ENCODE results near the gene NT5C. TPM values are rescaled to one million over a fixed set of nuclear protein-coding genes. Genes with fewer than 3 reads are reported as not detected.
A peak's percentile ranks its signal among the peaks of the same experiment; 100 is the strongest.

NT5C gene
- total RNA-seq, 4 donors from 2014 or later = 81.7 to 97.5 (median 88.4) TPM

DNA sequence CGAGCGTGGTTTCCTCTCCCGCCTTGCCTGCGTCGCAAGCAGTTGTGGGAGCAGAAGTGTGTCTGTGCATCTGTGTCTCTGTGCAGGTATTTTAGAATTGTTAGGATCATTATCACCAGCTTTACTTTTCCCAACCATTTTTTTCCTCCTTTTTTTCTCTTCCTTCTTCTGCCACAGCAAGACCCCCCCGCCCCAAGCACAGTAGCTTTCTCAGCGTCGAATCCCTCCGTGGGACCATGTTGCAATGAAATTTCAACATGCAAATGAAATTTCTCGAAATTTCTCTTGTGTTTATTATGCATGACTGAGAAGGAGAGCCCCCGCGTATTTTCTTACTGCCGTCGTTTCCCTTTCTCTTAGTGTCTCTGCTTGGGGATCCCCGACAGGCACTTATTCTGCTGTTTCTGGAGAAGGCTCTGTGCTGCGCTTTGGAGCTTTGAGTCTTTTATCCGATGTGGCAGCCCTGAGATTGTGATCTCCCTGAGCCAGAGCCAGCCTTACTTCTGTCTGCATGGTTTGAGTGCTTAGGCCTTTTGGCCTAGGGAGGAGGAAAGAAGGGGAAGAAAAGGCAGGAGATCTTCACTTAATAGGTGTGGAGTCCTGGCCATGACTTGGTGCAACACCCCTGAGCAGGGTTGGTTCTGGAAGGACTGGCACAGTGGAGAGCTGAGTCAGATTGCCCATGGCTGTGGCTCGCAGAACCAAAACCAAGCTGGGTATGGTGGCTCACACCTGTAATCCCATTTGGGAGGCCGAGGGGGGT, 16.8 kb downstream of the NT5C start:
- intact Hi-C loops (cut with DNase I) = loop anchor here (5.0 kb wide), 2 partner anchors 58 to 88 kb away; no protein-coding TSS in a partner anchor
- H3K9me3 ChIP-seq = no peaks in the 10 kb centered on the region
- peak overlapping the region; percentile 35 to 67 (median 55) for H3K4me3 ChIP-seq
- DNase-seq = no peak
- TF ChIP-seq, protein P1, sequence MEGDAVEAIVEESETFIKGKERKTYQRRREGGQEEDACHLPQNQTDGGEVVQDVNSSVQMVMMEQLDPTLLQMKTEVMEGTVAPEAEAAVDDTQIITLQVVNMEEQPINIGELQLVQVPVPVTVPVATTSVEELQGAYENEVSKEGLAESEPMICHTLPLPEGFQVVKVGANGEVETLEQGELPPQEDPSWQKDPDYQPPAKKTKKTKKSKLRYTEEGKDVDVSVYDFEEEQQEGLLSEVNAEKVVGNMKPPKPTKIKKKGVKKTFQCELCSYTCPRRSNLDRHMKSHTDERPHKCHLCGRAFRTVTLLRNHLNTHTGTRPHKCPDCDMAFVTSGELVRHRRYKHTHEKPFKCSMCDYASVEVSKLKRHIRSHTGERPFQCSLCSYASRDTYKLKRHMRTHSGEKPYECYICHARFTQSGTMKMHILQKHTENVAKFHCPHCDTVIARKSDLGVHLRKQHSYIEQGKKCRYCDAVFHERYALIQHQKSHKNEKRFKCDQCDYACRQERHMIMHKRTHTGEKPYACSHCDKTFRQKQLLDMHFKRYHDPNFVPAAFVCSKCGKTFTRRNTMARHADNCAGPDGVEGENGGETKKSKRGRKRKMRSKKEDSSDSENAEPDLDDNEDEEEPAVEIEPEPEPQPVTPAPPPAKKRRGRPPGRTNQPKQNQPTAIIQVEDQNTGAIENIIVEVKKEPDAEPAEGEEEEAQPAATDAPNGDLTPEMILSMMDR (IDR thresholded peaks at IDR 0.05) = no peak
- no peak for TF ChIP-seq POLR2A (IDR thresholded peaks at IDR 0.05)
- H3K27me3 ChIP-seq = no peaks in the 10 kb centered on the region
- peak overlapping the region; percentile 86 to 93 (median 88) for H3K27ac ChIP-seq
- peaks cover 18 to 71% (median 33%) of the 10 kb centered on the region in 3 donors for H3K4me1 ChIP-seq
- H3K36me3 ChIP-seq = peaks cover 0 to 22% (median 5%) of the 10 kb centered on the region in 3 donors
- 29 to 43% methylated on average over 17 of the region's 19 CpGs for WGBS, 2 donors

- Histone ChIP-seq H3K9me3 (no peaks in the 10 kb centered on the region), H3K4me3 (peak overlapping the region; percentile 35 to 67 (median 55)), H3K27ac (peak overlapping the region; percentile 86 to 93 (median 88)), H3K4me1 (peaks cover 24 to 76% (median 38%) of the 10 kb centered on the region in 3 donors), H3K36me3 (peaks cover 0 to 21% (median 5%) of the 10 kb centered on the region in 3 donors), H3K27me3 (no peaks in the 10 kb centered on the region)
- DNase-seq = peak; percentile 50
- no peak for TF ChIP-seq POLR2A (IDR thresholded peaks at IDR 0.05)
- TF ChIP-seq, protein P1 (IDR thresholded peaks at IDR 0.05) = peak; percentile 91 to 99 (median 98)
- intact Hi-C loops (cut with DNase I) = loop anchor here (5.0 kb wide), 1 partner anchor 88 kb away; no protein-coding TSS in a partner anchor
- 0 to 4% methylated on average over 9 to 12 of the region's 22 CpGs for WGBS, 2 donors
Measured at GRCh38 chr17:75113798-75114551, 17.6 kb downstream of the NT5C start.

DNA sequence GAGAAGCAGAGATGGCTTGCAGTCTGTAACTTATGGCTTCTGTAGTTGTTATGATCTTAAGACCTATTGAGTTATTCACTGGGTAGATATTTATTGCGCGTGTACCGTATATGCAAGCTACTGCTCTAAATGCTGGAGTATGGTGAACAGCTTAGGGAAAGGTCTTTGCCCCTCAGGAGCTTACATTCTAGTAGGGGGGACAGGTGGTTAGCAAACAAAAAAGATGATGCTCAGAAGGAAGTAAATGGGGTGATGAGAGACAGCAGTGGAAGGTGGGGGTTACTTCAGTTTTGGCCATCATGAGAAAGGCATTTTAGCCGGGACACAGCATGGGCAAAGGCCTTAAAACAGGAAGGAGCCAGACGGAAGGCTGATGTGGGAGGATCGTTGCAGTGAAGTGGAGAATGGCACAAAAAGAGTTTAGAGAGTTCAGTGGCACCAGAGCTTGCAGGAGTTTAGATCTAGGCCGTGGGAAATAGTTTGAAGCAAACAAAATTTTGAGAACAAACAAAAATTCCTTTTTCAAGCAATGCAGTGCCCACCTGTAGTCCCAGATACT, 19.7 kb downstream of the NT5C start:
- DNase-seq = no peak
- H3K36me3 ChIP-seq = peaks cover 0 to 9% (median 0%) of the 10 kb centered on the region in 3 donors
- H3K9me3 ChIP-seq = no peaks in the 10 kb centered on the region
- no peaks in the 10 kb centered on the region for H3K27me3 ChIP-seq
- intact Hi-C loops (cut with DNase I) = loop anchor here (5.0 kb wide), 1 partner anchor 90 kb away; no protein-coding TSS in a partner anchor
- no peak overlapping the region for H3K27ac ChIP-seq
- 78 to 79% methylated on average over 7 of the region's 7 CpGs for WGBS, 2 donors
- TF ChIP-seq POLR2A (IDR thresholded peaks at IDR 0.05) = no peak
- TF ChIP-seq, protein P1 (IDR thresholded peaks at IDR 0.05) = no peak
- no peak overlapping the region for H3K4me3 ChIP-seq
- H3K4me1 ChIP-seq = peaks cover 26 to 68% (median 39%) of the 10 kb centered on the region in 3 donors

- intact Hi-C loops (cut with DNase I) = loop anchor here (5.0 kb wide), 1 partner anchor 92 kb away; no protein-coding TSS in a partner anchor
Measured at GRCh38 chr17:75110234-75110937, 21.2 kb downstream of the NT5C start.

More at GRCh38 chr17:75110234-75110937, 21.2 kb downstream of the NT5C start:
- Histone ChIP-seq H3K9me3 (no peaks in the 10 kb centered on the region), H3K27me3 (no peaks in the 10 kb centered on the region), H3K4me3 (peak overlapping the region; percentile 73 to 91 (median 89)), H3K36me3 (peaks cover 0 to under 1% (median 0%) of the 10 kb centered on the region in 3 donors), H3K4me1 (peaks cover 20 to 53% (median 33%) of the 10 kb centered on the region in 3 donors), H3K27ac (peak overlapping the region; percentile 73 to 92 (median 90))
- 12 to 15% methylated on average over 24 to 32 of the region's 40 CpGs for WGBS, 2 donors
- TF ChIP-seq POLR2A (IDR thresholded peaks at IDR 0.05) = no peak
- TF ChIP-seq, protein P1 (IDR thresholded peaks at IDR 0.05) = no peak
- no peak for DNase-seq
